Adrenal gland (tissue), 12 donors: ENCODE results near the gene GLRX. TPM values are rescaled to one million over a fixed set of nuclear protein-coding genes. Genes with fewer than 3 reads are reported as not detected.
"Not testable (repeated sequence)": the region's sequence is repeated elsewhere in the genome, so short reads cannot be mapped to it uniquely, and the experiment has no call there.

ENCODE experiments used
- DNase-seq, 7 donors: peaks; one replicate each; pipeline ENCODE4 v3.0.0-alpha.2; 2019 to 2020
- H3K27ac ChIP-seq, 5 donors: fragments of 200-600 bp; sonication (generic) in 4 of 5; 1 replicate in 3 of 5; 2 replicates in 2 of 5; pipeline versions ENCODE4 v1.5.1 to v1.8.0; 2016 to 2020; ENCODE audit warnings: mild to moderate bottlenecking in 1 of 5
- H3K27me3 ChIP-seq: fragments of 200-600 bp; 2 replicates; pipeline ENCODE4 v1.8.0; 2021
- H3K36me3 ChIP-seq, 2 donors: fragments of 200-600 bp; replicated peaks in 1 of 2; 1 replicate in 1 of 2; 2 replicates in 1 of 2; pipeline versions ENCODE4 v1.5.1 to v1.8.0; 2018 to 2022
- H3K4me1 ChIP-seq, 2 donors: fragments of 200-600 bp; replicated peaks in 1 of 2; 1 replicate in 1 of 2; 2 replicates in 1 of 2; pipeline versions ENCODE4 v1.5.1 to v1.8.0; 2018 to 2021
- H3K4me3 ChIP-seq, 4 donors: fragments of 200-600 bp; sonication (generic) in 3 of 4; one replicate each; pipeline ENCODE4 v1.5.1; 2016 to 2018
- H3K9me3 ChIP-seq, 3 donors: fragments of 200-600 bp; sonication (generic) in 1 of 3; replicated peaks in 1 of 3; 1 replicate in 2 of 3; 2 replicates in 1 of 3; pipeline versions ENCODE4 v1.5.1 to v1.8.0; 2016 to 2021
- CTCF ChIP-seq, 6 experiments: fragments of 450-650 bp in 4 of 6; fragments of 200-600 bp in 2 of 6; sonication (generic) in 1 of 6; IDR thresholded peaks; 1 replicate in 5 of 6; 2 replicates in 1 of 6; pipeline versions ENCODE4 v1.5.1 to v1.8.0; 2016 to 2021; ENCODE audit warnings: antibody characterized with exemption in 6 of 6, mild to moderate bottlenecking in 2 of 6, moderate library complexity in 1 of 6
- POLR2A ChIP-seq, 2 donors: fragments of 450-650 bp; IDR thresholded peaks; one replicate each; pipeline ENCODE4 v1.6.1; 2017; ENCODE audit warnings: antibody characterized with exemption in 2 of 2, mild to moderate bottlenecking in 2 of 2, moderate library complexity in 1 of 2
- WGBS, 4 donors: extraction: QIAGEN DNeasy Blood & Tissue Kit in 2 of 4; methylation state at CpG; one replicate each; pipeline versions ENCODE4 v1.1.5 to v1.1.7; 2013 to 2017; 5-methylcytosine and 5-hydroxymethylcytosine counted together
- intact Hi-C, 2 donors: fragments of 100-400 bp; cut with DNase I; formaldehyde crosslinking; loops; one replicate each; pipeline versions ENCODE4 v1.14.1 to v1.15.0; 2022 to 2023
- polyA plus RNA-seq, 3 donors: library from polyadenylated mRNA; stranded (reverse); fragments of 200-250 nt in 2 of 3; fragments of 350-450 nt in 1 of 3; fragmentation: Illumina TruSeq in 1 of 3; extraction: RNeasy Lipid Tissue Mini Kit (QIAGEN cat#74804) in 1 of 3; gene quantifications; one replicate each; pipeline ENCODE4 v1.2.3, GENCODE V29; 2013 to 2014
- total RNA-seq, 9 donors: library from RNA; depleted of rRNA in 4 of 9; stranded (reverse); fragments of >200 nt in 4 of 9; fragments of 120-200 nt in 1 of 9; fragmentation: NEBNext Ultra II Directional in 1 of 9; extraction: Animal tissue kit (Norgen Biotek cat#: 25700) in 1 of 9; gene quantifications; one replicate each; pipeline versions ENCODE4 v1.1.0 to v1.2.4, GENCODE V29; 2013 to 2023
- donor health status: healthy with polysubstance abuse.
- donor health status: Bipolar disorder and iron deficiency.
- donor health status: DM: yes; HTN: yes; CAD: no.
- donor health status: DM: no; HTN: no; CAD: no.
- donor health status: DM: no; HTN: no; CAD: no.
- donor health status: DM: yes; HTN: yes; CAD: no.

GLRX gene
- total and polyA plus RNA-seq, 12 donors = 55.7 to 279 (median 116) TPM

- peaks cover 0 to 34% of the 10 kb centered on the region in 2 donors for H3K36me3 ChIP-seq
- H3K4me3 ChIP-seq = peak overlapping the region in 1 of 4 donors; percentile 42
- peak; percentile 53 to 74 (median 70) for DNase-seq
- no peaks in the 10 kb centered on the region for H3K27me3 ChIP-seq
- WGBS, 4 donors = 24 to 45% (median 40%) methylated on average over 8 to 12 of the region's 12 CpGs
- H3K4me1 ChIP-seq = peaks cover 35 to 74% of the 10 kb centered on the region in 2 donors
- H3K9me3 ChIP-seq = no peaks in the 10 kb centered on the region
- TF ChIP-seq POLR2A (IDR thresholded peaks at IDR 0.05) (no peak), CTCF (IDR thresholded peaks at IDR 0.05) (no peak)
- intact Hi-C loops = no loop called here
- H3K27ac ChIP-seq = peak overlapping the region in 3 of 5 donors; percentile 11 to 60 (median 56)
These were observed 5.1 kb downstream of the GLRX start for GRCh38 chr5:95817430-95817829.

- 74 to 82% (median 79%) methylated on average over 4 of the region's 4 CpGs for WGBS, 4 donors
- peaks cover 41 to 81% of the 10 kb centered on the region in 2 donors for H3K4me1 ChIP-seq
- intact Hi-C loops = no loop called here
- H3K9me3 ChIP-seq = no peaks in the 10 kb centered on the region
- TF ChIP-seq POLR2A (IDR thresholded peaks at IDR 0.05) (no peak), CTCF (IDR thresholded peaks at IDR 0.05) (no peak)
- no peaks in the 10 kb centered on the region for H3K27me3 ChIP-seq
- peaks cover 0 to 34% of the 10 kb centered on the region in 2 donors for H3K36me3 ChIP-seq
- no peak for DNase-seq
- peak overlapping the region in 1 of 5 donors; percentile 60 for H3K27ac ChIP-seq
- H3K4me3 ChIP-seq = no peak overlapping the region
These were observed 5.8 kb downstream of the GLRX start for GRCh38 chr5:95816776-95817175.

- Histone ChIP-seq H3K9me3 (no peaks in the 10 kb centered on the region), H3K27me3 (no peaks in the 10 kb centered on the region), H3K27ac (no peak overlapping the region), H3K4me3 (no peak overlapping the region), H3K36me3 (peaks cover 0 to 34% of the 10 kb centered on the region in 2 donors), H3K4me1 (peaks cover 41 to 82% of the 10 kb centered on the region in 2 donors)
- DNase-seq = no peak
- WGBS, 4 donors = 94 to 97% (median 96%) methylated on average over 8 of the region's 8 CpGs
- TF ChIP-seq CTCF (IDR thresholded peaks at IDR 0.05) = no peak
- no peak for TF ChIP-seq POLR2A (IDR thresholded peaks at IDR 0.05)
- intact Hi-C loops = no loop called here
These were observed 6.2 kb downstream of the GLRX start for GRCh38 chr5:95816341-95816740.

GRCh38 chr5:95815155-95815729 is 7.3 kb downstream of the GLRX start:
- Histone ChIP-seq H3K27me3 (no peaks in the 10 kb centered on the region), H3K4me3 (no peak overlapping the region), H3K4me1 (peaks cover 34 to 81% of the 10 kb centered on the region in 2 donors), H3K9me3 (no peaks in the 10 kb centered on the region), H3K27ac (peak overlapping the region in 1 of 5 donors; percentile 13), H3K36me3 (peaks cover 0 to 34% of the 10 kb centered on the region in 2 donors)
- intact Hi-C loops = no loop called here
- TF ChIP-seq POLR2A (IDR thresholded peaks at IDR 0.05) = no peak
- TF ChIP-seq CTCF (IDR thresholded peaks at IDR 0.05) = no peak
- DNase-seq = no peak
- WGBS, 4 donors = 71 to 79% (median 77%) methylated on average over 4 of the region's 4 CpGs

- intact Hi-C loops, H3K4me3 ChIP-seq, H3K27me3 ChIP-seq, H3K9me3 ChIP-seq: not testable (repeated sequence)
- peak in 1 of 7 donors; percentile 19 for DNase-seq
- H3K36me3 ChIP-seq = peaks cover 0 to 34% of the 10 kb centered on the region in 2 donors
- peak overlapping the region in 4 of 5 donors; percentile 63 to 83 (median 72) for H3K27ac ChIP-seq
- WGBS, 4 donors = 79 to 90% (median 86%) methylated on average over 8 of the region's 8 CpGs
- H3K4me1 ChIP-seq = peaks cover 38 to 71% of the 10 kb centered on the region in 2 donors
These were observed 9.5 kb downstream of the GLRX start for GRCh38 chr5:95813035-95813434.
